ENCODE measurements around the gene HSPD1. TPM values are rescaled to one million over a fixed set of nuclear protein-coding genes. Genes with fewer than 3 reads are reported as not detected.

Gene HSPD1
- total and polyA plus RNA-seq, 9 donors = 154 to 306 (median 275) TPM

DNA sequence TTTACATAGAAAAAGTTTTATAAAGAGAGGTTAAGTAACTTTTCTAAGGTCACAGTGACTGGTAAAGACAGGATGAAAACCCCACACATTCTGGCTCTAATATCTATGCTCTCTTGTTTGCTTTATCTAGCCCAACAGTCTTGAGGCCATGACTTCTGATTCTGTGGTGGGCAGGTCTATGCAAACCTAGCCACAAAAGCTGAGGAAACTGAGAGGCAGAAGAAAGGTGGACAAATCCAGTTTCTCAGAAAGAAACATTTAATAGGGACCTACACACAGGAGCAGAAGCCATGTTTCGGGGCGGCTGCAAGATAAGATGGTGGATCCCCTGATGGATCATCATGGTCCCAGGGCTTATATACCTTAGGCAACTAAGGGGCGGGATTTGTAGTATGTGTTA is 21.8 kb downstream of the HSPD1 start:
- Histone ChIP-seq H3K27ac (ENCODE audit: low read length) (no peak overlapping the region), H3K9me3 (replicated peaks; ENCODE audit: control insufficient read depth, low read depth, low read length) (no peaks in the 10 kb centered on the region), H3K36me3 (ENCODE audit: control insufficient read depth, insufficient read depth, low read length) (peaks cover 40% of the 10 kb centered on the region), H3K27me3 (ENCODE audit: control insufficient read depth, insufficient read depth, low read length) (no peaks in the 10 kb centered on the region), H3K4me1 (ENCODE audit: control insufficient read depth, insufficient read depth, low read length) (no peaks in the 10 kb centered on the region), H3K4me3 (ENCODE audit: low read length) (no peak overlapping the region)
- WGBS (ENCODE audit: insufficient coverage) = 100% methylated on average over 2 of the region's 3 CpGs
- DNase-seq = no peak

DNA sequence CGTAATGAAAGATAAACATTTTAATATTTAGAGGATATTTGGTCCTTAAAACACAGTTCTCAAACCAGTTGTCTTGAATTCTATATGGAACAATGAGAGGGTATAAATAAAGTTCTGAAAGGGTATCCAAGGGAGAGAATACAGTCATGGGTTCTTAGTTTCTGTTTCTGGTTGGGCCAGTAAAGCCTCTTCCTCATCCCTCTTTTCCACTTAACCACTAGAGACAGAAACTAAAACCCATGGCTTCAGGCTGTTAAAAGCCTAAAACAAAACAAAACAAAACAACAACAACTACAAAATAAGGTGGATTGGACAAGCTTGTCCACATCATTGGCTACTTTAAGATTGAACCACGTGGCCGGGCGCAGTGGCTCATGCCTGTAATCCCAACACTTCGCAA is 27.5 kb downstream of the HSPD1 start:
- WGBS (ENCODE audit: insufficient coverage) = 89% methylated on average over 3 of the region's 5 CpGs
- Histone ChIP-seq H3K4me1 (ENCODE audit: control insufficient read depth, insufficient read depth, low read length) (no peaks in the 10 kb centered on the region), H3K36me3 (ENCODE audit: control insufficient read depth, insufficient read depth, low read length) (peaks cover 47% of the 10 kb centered on the region), H3K27me3 (ENCODE audit: control insufficient read depth, insufficient read depth, low read length) (no peaks in the 10 kb centered on the region), H3K27ac (ENCODE audit: low read length) (no peak overlapping the region), H3K4me3 (ENCODE audit: low read length) (no peak overlapping the region), H3K9me3 (replicated peaks; ENCODE audit: control insufficient read depth, low read depth, low read length) (no peaks in the 10 kb centered on the region)
- no peak for DNase-seq

DNA sequence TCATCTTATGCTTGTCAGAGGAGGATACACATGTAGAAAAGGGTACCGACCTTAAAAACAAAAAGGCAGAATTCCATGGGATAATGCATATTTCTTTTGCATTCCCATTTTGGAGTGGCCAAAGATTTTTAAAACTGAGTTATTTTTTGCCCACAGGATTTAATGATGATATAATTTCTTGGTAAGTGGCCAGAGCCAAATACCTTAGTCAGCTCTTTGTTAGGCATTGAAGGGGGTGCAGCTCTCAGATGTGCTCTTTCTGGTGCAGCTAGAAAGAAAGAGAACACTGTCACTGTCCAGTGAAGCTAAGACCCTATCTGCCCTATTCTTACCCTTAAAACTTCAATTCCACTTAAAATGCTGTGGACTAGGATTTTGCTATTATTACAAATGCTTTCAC is 35.5 kb downstream of the HSPD1 start:
- H3K9me3 ChIP-seq (replicated peaks; ENCODE audit: control insufficient read depth, low read depth, low read length) = no peaks in the 10 kb centered on the region
- H3K27me3 ChIP-seq (ENCODE audit: control insufficient read depth, insufficient read depth, low read length) = no peaks in the 10 kb centered on the region
- no CpG with 5 or more reads among the region's 1 CpG for WGBS (ENCODE audit: insufficient coverage)
- no peaks in the 10 kb centered on the region for H3K4me1 ChIP-seq (ENCODE audit: control insufficient read depth, insufficient read depth, low read length)
- no peak overlapping the region for H3K4me3 ChIP-seq (ENCODE audit: low read length)
- peaks cover 32% of the 10 kb centered on the region for H3K36me3 ChIP-seq (ENCODE audit: control insufficient read depth, insufficient read depth, low read length)
- no peak overlapping the region for H3K27ac ChIP-seq (ENCODE audit: low read length)
- DNase-seq = no peak

DNA sequence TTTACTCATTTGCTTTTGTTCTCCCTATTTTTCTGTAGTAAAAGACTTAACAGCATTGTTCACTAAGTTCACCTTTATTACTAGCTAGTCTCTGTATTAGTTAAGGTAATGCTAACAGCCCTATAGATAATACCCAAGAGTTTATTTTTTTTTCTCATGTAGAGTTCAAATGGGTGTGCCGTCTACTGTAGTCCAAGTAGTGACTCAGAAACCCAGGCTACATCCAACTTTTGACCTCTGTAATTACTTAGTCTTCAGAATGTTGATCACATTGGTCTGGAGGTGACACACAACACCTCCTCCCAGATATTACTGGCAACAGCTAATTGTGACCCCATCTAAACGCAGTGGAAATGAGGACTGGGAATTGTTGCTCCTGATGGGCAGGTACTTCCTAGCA is 38.6 kb downstream of the HSPD1 start:
- H3K36me3 ChIP-seq (ENCODE audit: control insufficient read depth, insufficient read depth, low read length) = peaks cover 17% of the 10 kb centered on the region
- H3K27me3 ChIP-seq (ENCODE audit: control insufficient read depth, insufficient read depth, low read length) = no peaks in the 10 kb centered on the region
- H3K4me1 ChIP-seq (ENCODE audit: control insufficient read depth, insufficient read depth, low read length) = no peaks in the 10 kb centered on the region
- WGBS (ENCODE audit: insufficient coverage) = no CpG with 5 or more reads among the region's 2 CpGs
- H3K4me3 ChIP-seq (ENCODE audit: low read length) = no peak overlapping the region
- no peak overlapping the region for H3K27ac ChIP-seq (ENCODE audit: low read length)
- DNase-seq = no peak
- H3K9me3 ChIP-seq (replicated peaks; ENCODE audit: control insufficient read depth, low read depth, low read length) = no peaks in the 10 kb centered on the region

DNA sequence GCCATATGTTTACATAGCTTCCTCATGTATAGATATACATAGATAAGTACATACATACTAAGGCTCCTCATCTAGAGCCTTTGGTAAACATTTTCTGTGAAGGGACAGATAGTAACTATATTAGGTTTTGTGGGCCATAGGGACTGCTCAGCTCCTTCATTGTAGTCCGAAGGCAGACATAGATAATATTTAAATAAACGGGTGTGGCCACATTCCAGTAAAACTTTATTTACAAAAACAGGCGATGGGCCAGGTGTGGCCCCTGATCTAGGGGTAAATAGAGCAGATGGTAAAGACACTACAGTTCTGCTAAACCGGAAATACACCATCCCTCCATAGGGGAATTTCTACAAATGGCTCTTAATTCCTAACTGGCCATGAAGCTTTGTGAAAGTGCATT is 39.0 kb downstream of the HSPD1 start:
- WGBS (ENCODE audit: insufficient coverage) = no CpG with 5 or more reads among the region's 4 CpGs

DNA sequence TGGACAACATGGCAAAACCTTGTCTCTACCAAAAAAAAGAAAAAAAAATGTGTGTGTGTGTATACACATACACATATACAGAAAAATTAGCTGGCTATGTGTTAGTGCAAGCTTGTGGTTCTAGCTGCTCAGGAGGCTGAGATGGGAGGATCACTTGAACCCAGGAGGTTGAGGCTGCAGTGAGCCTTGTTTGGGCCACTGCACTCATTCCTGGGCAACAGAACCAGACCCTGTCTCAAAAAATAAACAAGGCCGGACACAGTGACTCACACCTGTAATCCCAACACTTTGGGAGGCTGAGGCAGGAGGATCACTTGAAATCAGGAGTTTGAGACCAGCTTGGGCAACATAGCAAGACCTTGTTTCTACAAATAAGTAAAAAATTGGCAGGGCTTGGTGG is 44.2 kb downstream of the HSPD1 start:
- Histone ChIP-seq H3K27me3 (ENCODE audit: control insufficient read depth, insufficient read depth, low read length) (no peaks in the 10 kb centered on the region), H3K36me3 (ENCODE audit: control insufficient read depth, insufficient read depth, low read length) (peaks cover 3% of the 10 kb centered on the region), H3K4me1 (ENCODE audit: control insufficient read depth, insufficient read depth, low read length) (peaks cover 3% of the 10 kb centered on the region), H3K4me3 (ENCODE audit: low read length) (no peak overlapping the region), H3K27ac (ENCODE audit: low read length) (no peak overlapping the region), H3K9me3 (replicated peaks; ENCODE audit: control insufficient read depth, low read depth, low read length) (no peaks in the 10 kb centered on the region)
- DNase-seq = no peak
- no CpG with 5 or more reads among the region's 1 CpG for WGBS (ENCODE audit: insufficient coverage)

More for the DNA sequence above, 39.0 kb downstream of the HSPD1 start:
- H3K27me3 ChIP-seq (ENCODE audit: control insufficient read depth, insufficient read depth, low read length) = no peaks in the 10 kb centered on the region
- H3K9me3 ChIP-seq (replicated peaks; ENCODE audit: control insufficient read depth, low read depth, low read length) = no peaks in the 10 kb centered on the region
- H3K36me3 ChIP-seq (ENCODE audit: control insufficient read depth, insufficient read depth, low read length) = peaks cover 17% of the 10 kb centered on the region
- no peak overlapping the region for H3K27ac ChIP-seq (ENCODE audit: low read length)
- DNase-seq = no peak
- no peaks in the 10 kb centered on the region for H3K4me1 ChIP-seq (ENCODE audit: control insufficient read depth, insufficient read depth, low read length)
- no peak overlapping the region for H3K4me3 ChIP-seq (ENCODE audit: low read length)

DNA sequence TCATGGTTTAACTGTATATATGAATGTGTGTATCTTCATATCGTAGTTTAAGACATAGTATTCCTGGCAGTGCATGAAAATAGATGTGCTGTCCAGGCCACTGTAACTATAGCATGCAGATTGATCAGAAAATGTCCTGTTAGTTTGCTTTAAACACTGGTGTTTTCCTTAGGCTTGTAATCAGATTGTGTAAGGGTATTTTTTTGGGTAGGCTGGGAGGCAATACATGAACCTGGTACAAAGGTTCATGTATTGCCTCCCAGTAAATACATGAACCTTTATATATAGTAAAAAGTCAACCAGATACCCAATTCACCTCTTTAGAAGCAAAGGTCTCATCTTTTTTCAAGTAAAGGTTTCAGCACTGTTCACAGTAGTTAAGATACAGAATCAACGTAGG is 44.7 kb downstream of the HSPD1 start:
- Histone ChIP-seq H3K9me3 (replicated peaks; ENCODE audit: control insufficient read depth, low read depth, low read length) (no peaks in the 10 kb centered on the region), H3K27me3 (ENCODE audit: control insufficient read depth, insufficient read depth, low read length) (no peaks in the 10 kb centered on the region), H3K27ac (ENCODE audit: low read length) (no peak overlapping the region), H3K4me3 (ENCODE audit: low read length) (no peak overlapping the region), H3K36me3 (ENCODE audit: control insufficient read depth, insufficient read depth, low read length) (no peaks in the 10 kb centered on the region), H3K4me1 (ENCODE audit: control insufficient read depth, insufficient read depth, low read length) (peaks cover 3% of the 10 kb centered on the region)
- WGBS (ENCODE audit: insufficient coverage) = 89% methylated on average over 1 of the region's 2 CpGs
- no peak for DNase-seq

DNA sequence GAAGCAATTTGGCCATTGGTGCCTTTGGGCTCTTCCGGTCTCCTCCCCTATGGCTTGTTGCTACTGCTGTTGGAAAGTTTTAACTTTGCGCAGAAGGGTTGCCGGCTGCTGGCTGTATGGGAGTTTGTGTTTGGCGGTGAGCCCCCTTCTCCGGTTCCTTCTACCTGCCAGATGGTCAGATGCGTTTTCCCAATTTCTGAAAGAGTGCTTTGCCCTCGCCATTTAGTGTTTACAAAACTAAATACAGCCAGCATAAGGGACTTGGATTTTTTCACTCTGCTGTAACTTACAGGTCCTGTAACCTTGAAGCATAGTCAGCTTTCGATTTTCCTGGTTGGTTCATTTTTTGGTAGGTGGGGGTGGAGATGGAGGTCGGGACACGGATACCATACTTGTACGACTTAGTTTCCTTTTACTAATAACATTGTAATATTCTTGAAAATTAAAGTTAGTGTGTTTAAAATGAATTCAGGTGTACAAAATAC is 45.7 kb downstream of the HSPD1 start:
- H3K27ac ChIP-seq (ENCODE audit: low read length) = peak overlapping the region; percentile 100
- H3K27me3 ChIP-seq (ENCODE audit: control insufficient read depth, insufficient read depth, low read length) = no peaks in the 10 kb centered on the region
- peak; percentile 95 for DNase-seq
- no CpG with 5 or more reads among the region's 11 CpGs for WGBS (ENCODE audit: insufficient coverage)
- H3K36me3 ChIP-seq (ENCODE audit: control insufficient read depth, insufficient read depth, low read length) = no peaks in the 10 kb centered on the region
- H3K4me1 ChIP-seq (ENCODE audit: control insufficient read depth, insufficient read depth, low read length) = peaks cover 3% of the 10 kb centered on the region
- H3K4me3 ChIP-seq (ENCODE audit: low read length) = peak overlapping the region; percentile 91
- no peaks in the 10 kb centered on the region for H3K9me3 ChIP-seq (replicated peaks; ENCODE audit: control insufficient read depth, low read depth, low read length)

DNA sequence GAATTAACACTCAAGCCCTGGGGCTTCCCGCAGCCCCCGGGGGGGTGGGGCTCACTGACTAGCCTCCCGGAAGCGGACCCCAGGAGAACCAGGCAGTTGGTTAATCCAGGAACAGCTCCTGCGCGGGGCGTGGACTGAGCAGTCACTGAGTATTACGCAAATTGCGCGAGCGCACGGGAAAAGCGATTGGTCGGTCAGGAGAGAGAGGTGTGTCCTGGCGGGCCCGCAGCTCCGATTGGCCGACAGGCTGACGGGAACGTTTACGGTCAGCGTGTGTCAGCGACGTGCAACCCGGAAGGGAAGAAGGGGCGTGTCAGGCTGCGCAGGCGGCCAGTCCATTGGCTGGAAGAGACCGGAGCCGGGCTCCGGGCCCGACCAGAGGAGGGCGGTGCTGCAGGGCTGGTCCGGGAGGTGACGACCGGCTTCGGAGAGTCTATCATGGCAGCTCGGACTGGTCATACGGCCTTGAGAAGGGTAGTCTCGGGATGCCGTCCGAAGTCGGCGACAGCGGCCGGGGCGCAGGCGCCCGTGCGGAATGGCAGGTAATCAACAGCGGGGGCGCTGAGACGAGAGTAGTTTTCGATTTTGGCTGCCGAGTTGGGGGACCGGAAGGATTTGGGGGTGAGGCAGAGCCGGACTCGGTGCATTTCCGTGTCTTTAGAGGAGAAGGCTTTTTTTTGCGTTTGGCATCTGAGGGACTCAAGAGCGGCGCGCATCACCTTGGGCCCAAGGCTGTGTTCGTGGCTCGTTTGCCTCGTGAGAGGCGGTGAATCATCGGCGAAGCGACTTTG is 46.3 kb downstream of the HSPD1 start, which contains the start of gene COQ10B:
Gene COQ10B, plus strand, starts transcription at position 430 of the 791 bp plus-strand sequence. Its CDS starts 9 bp downstream, at position 439.
- Histone ChIP-seq H3K36me3 (ENCODE audit: control insufficient read depth, insufficient read depth, low read length) (no peaks in the 10 kb centered on the region), H3K27me3 (ENCODE audit: control insufficient read depth, insufficient read depth, low read length) (no peaks in the 10 kb centered on the region), H3K9me3 (replicated peaks; ENCODE audit: control insufficient read depth, low read depth, low read length) (no peaks in the 10 kb centered on the region), H3K4me3 (ENCODE audit: low read length) (peak within 1 kb of the TSS; percentile 91), H3K27ac (ENCODE audit: low read length) (peak within 1 kb of the TSS; percentile 100), H3K4me1 (ENCODE audit: control insufficient read depth, insufficient read depth, low read length) (peaks cover 3% of the 10 kb centered on the region)
- peak; percentile 100 for DNase-seq
- under 1% methylated on average over 68 of the region's 70 CpGs for WGBS (ENCODE audit: insufficient coverage)

DNA sequence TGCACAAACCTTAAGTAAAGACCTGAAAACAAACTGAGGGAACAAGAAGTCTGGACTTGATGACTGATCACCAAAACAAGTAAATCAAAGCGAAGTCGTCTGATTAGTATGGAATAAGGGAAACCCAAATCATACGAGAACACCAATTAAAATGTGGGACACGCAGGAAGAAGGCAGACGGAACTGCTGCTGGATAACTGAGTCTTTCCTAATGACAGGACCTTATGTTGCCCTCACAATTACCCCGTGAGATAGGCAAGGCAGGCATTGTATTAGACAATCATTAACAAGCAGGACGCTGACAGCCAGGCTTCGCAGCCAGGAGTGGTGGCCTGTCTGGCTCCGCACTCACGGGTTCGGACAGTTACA is 46.9 kb downstream of the HSPD1 start:
- 0% methylated on average over 7 of the region's 11 CpGs for WGBS (ENCODE audit: insufficient coverage)
- peaks cover 3% of the 10 kb centered on the region for H3K4me1 ChIP-seq (ENCODE audit: control insufficient read depth, insufficient read depth, low read length)

More for the DNA sequence above, 46.9 kb downstream of the HSPD1 start:
- H3K9me3 ChIP-seq (replicated peaks; ENCODE audit: control insufficient read depth, low read depth, low read length) = no peaks in the 10 kb centered on the region
- H3K27me3 ChIP-seq (ENCODE audit: control insufficient read depth, insufficient read depth, low read length) = no peaks in the 10 kb centered on the region
- H3K27ac ChIP-seq (ENCODE audit: low read length) = peak overlapping the region; percentile 98
- H3K36me3 ChIP-seq (ENCODE audit: control insufficient read depth, insufficient read depth, low read length) = no peaks in the 10 kb centered on the region
- DNase-seq = no peak
- peak overlapping the region; percentile 74 for H3K4me3 ChIP-seq (ENCODE audit: low read length)

Measured in muscle of leg (tissue), 11 donors.